Esophagus squamous epithelium (tissue), 5 donors: ENCODE data around the gene MTRR. TPM values are rescaled to one million over a fixed set of nuclear protein-coding genes. Genes with fewer than 3 reads are reported as not detected.
"Not testable (repeated sequence)": the region's sequence is repeated elsewhere in the genome, so short reads cannot be mapped to it uniquely, and the experiment has no call there.

Experiments
- DNase-seq: peaks from one replicate; lab custom pipeline; 2025; lab: John Stamatoyannopoulos, UW
- H3K27ac ChIP-seq, 4 donors: fragments of 200-600 bp; sonication (generic); one replicate each; pipeline ENCODE4 v1.5.1; 2016 to 2019; ENCODE audit warnings: mild to moderate bottlenecking in 1 of 4
- H3K27me3 ChIP-seq, 4 donors: fragments of 200-600 bp; sonication (generic); 1 replicate in 3 of 4; 2 replicates in 1 of 4; pipeline versions ENCODE4 v1.5.1 to v1.6.0; 2017 to 2021; ENCODE audit warnings: antibody characterized with exemption in 1 of 4
- H3K36me3 ChIP-seq, 3 donors: fragments of 200-600 bp; sonication (generic); one replicate each; pipeline ENCODE4 v1.5.1; 2016 to 2019
- H3K4me1 ChIP-seq, 3 donors: fragments of 200-600 bp; sonication (generic); one replicate each; pipeline ENCODE4 v1.5.1; 2017 to 2019
- H3K4me3 ChIP-seq, 4 donors: fragments of 200-600 bp; sonication (generic); 1 replicate in 3 of 4; 2 replicates in 1 of 4; pipeline ENCODE4 v1.5.1; 2016 to 2019; ENCODE audit warnings: mild to moderate bottlenecking in 2 of 4, moderate library complexity in 1 of 4
- H3K9me3 ChIP-seq, 3 donors: fragments of 200-600 bp; sonication (generic); one replicate each; pipeline ENCODE4 v1.5.1; 2016 to 2019
- CTCF ChIP-seq, 6 experiments: fragments of 450-650 bp in 4 of 6; fragments of 200-600 bp in 2 of 6; sonication (generic) in 2 of 6; IDR thresholded peaks; one replicate each; pipeline ENCODE4 v1.5.1; 2016 to 2019; ENCODE audit warnings: antibody characterized with exemption in 6 of 6, mild to moderate bottlenecking in 4 of 6, moderate library complexity in 4 of 6
- POLR2A ChIP-seq, 4 donors: fragments of 450-650 bp; IDR thresholded peaks; one replicate each; pipeline ENCODE4 v1.6.1; 2017; ENCODE audit warnings: antibody characterized with exemption in 4 of 4, mild to moderate bottlenecking in 4 of 4, moderate library complexity in 3 of 4
- WGBS, 2 donors: methylation state at CpG; one replicate each; pipeline ENCODE4 v1.1.5; 2018; 5-methylcytosine and 5-hydroxymethylcytosine counted together
- intact Hi-C: fragments of 100-400 bp; cut with DNase I; formaldehyde crosslinking; loops from one replicate; pipeline ENCODE4 v1.15.0; 2022
- total RNA-seq, 4 donors: library from RNA; depleted of rRNA; stranded (reverse); fragments of >200 nt; gene quantifications; one replicate each; pipeline ENCODE4 v1.1.0, GENCODE V29; 2016
- donor health status: DM: yes; HTN: yes; CAD: no.

Gene MTRR
- total RNA-seq, 4 donors from 2014 or later = 12.7 to 33.2 (median 21.0) TPM

- TF ChIP-seq POLR2A (IDR thresholded peaks at IDR 0.05) (no peak), CTCF (IDR thresholded peaks at IDR 0.05) (no peak)
- H3K27ac ChIP-seq = no peak overlapping the region
- WGBS, 2 donors = 100% methylated on average over 1 of the region's 1 CpG
- H3K4me1 ChIP-seq = no peaks in the 10 kb centered on the region
- no peak overlapping the region for H3K4me3 ChIP-seq
- peaks cover 0 to 36% (median 0%) of the 10 kb centered on the region in 3 donors for H3K36me3 ChIP-seq
- intact Hi-C loops = no loop called here
- DNase-seq = no peak
- peaks cover 0 to 19% (median 6%) of the 10 kb centered on the region in 3 donors for H3K9me3 ChIP-seq
- no peaks in the 10 kb centered on the region for H3K27me3 ChIP-seq
Observed at GRCh38 chr5:7908317-7908716, 39.4 kb downstream of the MTRR start.

GRCh38 chr5:7910738-7911428, 41.9 kb downstream of the MTRR start:
- intact Hi-C loops = no loop called here

GRCh38 chr5:7911429-7911771, 42.5 kb downstream of the MTRR start:
- H3K4me3 ChIP-seq, H3K27me3 ChIP-seq, intact Hi-C loops, H3K4me1 ChIP-seq, DNase-seq, H3K27ac ChIP-seq: not testable (repeated sequence)
- WGBS, 2 donors = 81 to 88% methylated on average over 3 of the region's 3 CpGs
- H3K36me3 ChIP-seq = peaks cover 0 to 15% (median 0%) of the 10 kb centered on the region in 3 donors
- peaks cover 0 to 19% (median 6%) of the 10 kb centered on the region in 3 donors for H3K9me3 ChIP-seq

More at GRCh38 chr5:7910738-7911428, 41.9 kb downstream of the MTRR start:
- DNase-seq = no peak
- Histone ChIP-seq H3K27ac (no peak overlapping the region), H3K27me3 (no peaks in the 10 kb centered on the region), H3K4me3 (no peak overlapping the region), H3K4me1 (no peaks in the 10 kb centered on the region), H3K9me3 (peaks cover 0 to 19% (median 6%) of the 10 kb centered on the region in 3 donors), H3K36me3 (peaks cover 0 to 20% (median 0%) of the 10 kb centered on the region in 3 donors)
- TF ChIP-seq POLR2A (IDR thresholded peaks at IDR 0.05) = no peak
- TF ChIP-seq CTCF (IDR thresholded peaks at IDR 0.05) = no peak
- 91 to 100% methylated on average over 2 of the region's 2 CpGs for WGBS, 2 donors

- no peak overlapping the region for H3K27ac ChIP-seq
- 45 to 48% methylated on average over 6 of the region's 6 CpGs for WGBS, 2 donors
- no peaks in the 10 kb centered on the region for H3K36me3 ChIP-seq
- H3K27me3 ChIP-seq = no peaks in the 10 kb centered on the region
- no peaks in the 10 kb centered on the region for H3K4me1 ChIP-seq
- intact Hi-C loops = no loop called here
- no peak overlapping the region for H3K4me3 ChIP-seq
- no peak for TF ChIP-seq POLR2A (IDR thresholded peaks at IDR 0.05)
- H3K9me3 ChIP-seq = peaks cover 0 to 6% (median 0%) of the 10 kb centered on the region in 3 donors
- DNase-seq = no peak
Observed at GRCh38 chr5:7916171-7916804, 47.3 kb downstream of the MTRR start.

- no peak for DNase-seq
- Histone ChIP-seq H3K4me3 (no peak overlapping the region), H3K4me1 (no peaks in the 10 kb centered on the region), H3K36me3 (no peaks in the 10 kb centered on the region), H3K9me3 (peaks cover 0 to 3% (median 0%) of the 10 kb centered on the region in 3 donors), H3K27me3 (no peaks in the 10 kb centered on the region), H3K27ac (no peak overlapping the region)
- 57 to 61% methylated on average over 5 of the region's 5 CpGs for WGBS, 2 donors
- intact Hi-C loops = no loop called here
- TF ChIP-seq POLR2A (IDR thresholded peaks at IDR 0.05) = no peak
- no peak for TF ChIP-seq CTCF (IDR thresholded peaks at IDR 0.05)
Observed at GRCh38 chr5:7917130-7918123, 48.5 kb downstream of the MTRR start.
